Duodenal mucosa (tissue), 2 donors: Measurements from ENCODE around the gene CDIP1.
A peak's percentile ranks its signal among the peaks of the same experiment; 100 is the strongest.

Experiments
- H3K27ac ChIP-seq: one replicate; pipeline ENCODE4 v1.7.0; 2013; ENCODE audit warnings: low read depth, low read length
- H3K27me3 ChIP-seq, 2 donors: one replicate each; pipeline ENCODE4 v1.7.0; 2013; ENCODE audit warnings: low read length in 2 of 2, control low read depth in 1 of 2; ENCODE audit not compliant: insufficient read depth in 2 of 2, control insufficient read depth in 1 of 2
- H3K36me3 ChIP-seq, 2 donors: one replicate each; pipeline ENCODE4 v1.7.0; 2013; ENCODE audit warnings: low read length in 2 of 2, control low read depth in 1 of 2; ENCODE audit not compliant: insufficient read depth in 2 of 2, control insufficient read depth in 1 of 2
- H3K4me1 ChIP-seq, 2 donors: one replicate each; pipeline ENCODE4 v1.7.0; 2013; ENCODE audit warnings: low read length in 2 of 2, control low read depth in 1 of 2; ENCODE audit not compliant: insufficient read depth in 2 of 2, control insufficient read depth in 1 of 2
- H3K4me3 ChIP-seq, 2 donors: one replicate each; pipeline ENCODE4 v1.7.0; 2013; ENCODE audit warnings: low read length in 2 of 2, low read depth in 1 of 2
- H3K9ac ChIP-seq, 2 donors: one replicate each; pipeline ENCODE4 v1.7.0; 2013; ENCODE audit warnings: low read length in 2 of 2, low read depth in 1 of 2
- H3K9me3 ChIP-seq, 2 donors: one replicate each; pipeline ENCODE4 v1.7.0; 2013; ENCODE audit warnings: low read length in 2 of 2, control low read depth in 1 of 2; ENCODE audit not compliant: control insufficient read depth in 1 of 2

The CDIP1 gene

DNA sequence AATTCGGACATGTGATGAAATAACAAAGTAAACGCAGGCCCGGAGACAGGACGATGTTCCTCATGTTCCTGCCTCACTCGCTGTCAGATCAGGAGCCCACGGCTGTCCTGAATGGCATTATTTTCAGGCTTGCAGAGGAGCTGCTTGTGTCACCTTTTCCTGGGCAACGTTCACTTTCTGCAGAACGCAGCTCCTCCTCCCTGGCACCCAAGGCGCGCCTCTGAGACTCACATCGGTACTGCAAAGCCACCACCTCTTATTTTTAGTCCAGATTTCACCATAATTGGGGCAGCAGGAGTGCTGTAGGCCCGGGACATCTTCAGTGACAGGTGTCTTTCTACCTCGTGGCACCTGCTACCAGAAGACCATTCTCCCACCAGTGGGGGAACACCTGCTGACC, 9.6 kb upstream of the CDIP1 start:
- Histone ChIP-seq H3K27me3 (no peaks in the 10 kb centered on the region), H3K4me3 (peak overlapping the region in 1 of 2 donors; percentile 16), H3K27ac (no peak overlapping the region), H3K4me1 (peaks cover 7 to 10% of the 10 kb centered on the region in 2 donors), H3K9me3 (no peaks in the 10 kb centered on the region), H3K9ac (peak overlapping the region in 1 of 2 donors; percentile 25), H3K36me3 (no peaks in the 10 kb centered on the region)

DNA sequence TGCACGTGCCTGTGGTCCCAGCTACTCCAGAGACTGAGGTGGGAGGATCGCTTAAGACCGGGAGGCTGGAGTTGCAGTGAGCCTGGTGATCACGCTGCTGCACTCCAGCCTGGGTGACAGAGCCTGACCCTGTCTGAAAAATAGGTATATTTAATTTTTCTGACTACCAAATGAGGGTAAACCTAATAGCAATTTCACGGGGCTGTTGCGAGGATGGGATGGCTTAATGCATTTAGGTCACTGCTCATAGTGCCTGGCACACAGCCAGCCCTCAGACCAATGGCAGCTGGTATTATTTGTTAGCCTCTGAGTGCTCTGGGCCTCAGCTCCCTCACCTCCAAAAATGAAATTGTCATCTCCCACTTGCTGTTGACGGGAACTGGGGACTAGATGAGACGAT, 5.9 kb upstream of the CDIP1 start:
- H3K9ac ChIP-seq = no peak overlapping the region
- no peaks in the 10 kb centered on the region for H3K36me3 ChIP-seq
- H3K27ac ChIP-seq = no peak overlapping the region
- H3K4me3 ChIP-seq = no peak overlapping the region
- peaks cover 7 to 8% of the 10 kb centered on the region in 2 donors for H3K9me3 ChIP-seq
- peaks cover 7 to 10% of the 10 kb centered on the region in 2 donors for H3K4me1 ChIP-seq
- no peaks in the 10 kb centered on the region for H3K27me3 ChIP-seq

DNA sequence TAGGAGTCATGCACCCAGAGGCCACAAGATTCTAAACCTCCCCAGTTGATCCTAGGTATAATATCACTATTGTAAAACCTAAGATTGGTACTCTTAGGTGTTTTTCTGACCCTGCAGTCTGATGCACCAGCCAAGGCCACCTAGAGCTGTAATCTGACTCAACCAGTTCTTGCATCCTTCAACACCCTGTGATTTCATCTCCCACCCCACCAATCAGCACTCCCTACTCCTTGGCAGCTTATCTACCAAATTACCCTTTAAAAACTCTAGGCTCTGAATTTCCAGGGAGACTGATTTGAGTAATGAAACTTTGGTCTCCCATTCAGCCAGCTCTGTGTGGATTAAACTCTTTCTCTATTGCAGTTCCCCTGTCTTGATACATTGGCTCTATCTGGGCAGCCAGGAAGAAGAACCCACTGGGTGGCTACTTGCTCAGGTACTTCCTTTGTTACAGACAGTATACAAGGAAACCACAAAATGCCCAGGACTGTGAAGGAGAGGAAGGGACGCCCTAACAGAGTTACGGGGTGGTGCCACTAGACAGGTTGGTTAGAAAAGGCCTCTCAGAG, 1.2 kb upstream of the CDIP1 start:
- Histone ChIP-seq H3K4me3 (no peak overlapping the region), H3K9ac (no peak overlapping the region), H3K4me1 (peaks cover 11 to 14% of the 10 kb centered on the region in 2 donors), H3K27me3 (no peaks in the 10 kb centered on the region), H3K36me3 (peaks cover 0 to 3% of the 10 kb centered on the region in 2 donors), H3K27ac (no peak overlapping the region), H3K9me3 (peaks cover 12 to 15% of the 10 kb centered on the region in 2 donors)

DNA sequence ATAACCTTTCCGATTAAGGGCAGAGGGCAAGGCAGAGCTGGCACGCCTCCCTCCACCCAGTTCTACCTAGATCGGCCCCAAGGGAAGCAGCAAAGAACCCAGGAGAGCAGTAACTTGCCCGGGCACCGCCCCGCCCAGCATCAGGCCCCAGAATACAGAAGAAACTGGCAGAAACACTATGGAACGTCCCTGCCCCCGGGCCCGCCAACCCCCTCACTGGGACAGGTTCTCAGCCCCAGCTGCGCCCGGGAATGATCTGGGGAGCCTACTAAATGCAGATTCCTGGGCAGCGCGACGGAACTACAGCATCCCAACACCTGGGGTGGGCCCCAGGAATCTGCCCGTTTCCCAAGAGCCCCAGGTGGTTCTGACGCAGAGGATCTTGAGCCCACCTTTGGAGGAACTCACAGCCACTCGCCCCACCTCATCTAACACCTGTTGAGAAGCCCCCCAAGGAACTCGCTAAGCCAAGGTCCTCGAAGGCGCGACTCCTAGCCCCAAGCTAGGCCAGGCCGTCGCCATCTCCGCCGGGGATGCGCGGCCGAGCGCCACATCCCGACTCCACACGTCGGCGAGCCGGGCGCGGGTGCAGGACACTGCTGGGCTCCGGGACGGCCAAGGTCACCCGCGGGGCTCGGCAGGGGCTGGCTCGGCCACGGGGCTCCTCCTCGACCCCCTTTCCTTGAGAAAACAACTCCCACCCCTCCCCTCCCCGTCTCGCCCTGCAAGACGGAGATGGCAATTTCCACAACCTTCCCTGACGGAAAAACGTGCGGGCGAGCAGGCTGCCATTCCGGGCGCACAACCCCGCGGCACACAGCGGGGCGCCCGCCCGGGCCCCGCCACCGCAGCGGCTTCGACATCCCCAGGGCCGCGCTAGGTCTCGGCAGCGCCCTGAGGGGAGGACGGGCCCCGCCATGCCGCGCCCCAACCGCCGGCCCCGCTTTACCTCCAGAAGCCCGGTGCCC, 913 bp downstream of the CDIP1 start:
- Histone ChIP-seq H3K36me3 (peaks cover 0 to 3% of the 10 kb centered on the region in 2 donors), H3K4me3 (peak overlapping the region; percentile 72 to 82), H3K27ac (peak overlapping the region; percentile 30), H3K9me3 (peaks cover 12 to 15% of the 10 kb centered on the region in 2 donors), H3K4me1 (peaks cover 11 to 14% of the 10 kb centered on the region in 2 donors), H3K9ac (peak overlapping the region; percentile 60 to 75), H3K27me3 (no peaks in the 10 kb centered on the region)

DNA sequence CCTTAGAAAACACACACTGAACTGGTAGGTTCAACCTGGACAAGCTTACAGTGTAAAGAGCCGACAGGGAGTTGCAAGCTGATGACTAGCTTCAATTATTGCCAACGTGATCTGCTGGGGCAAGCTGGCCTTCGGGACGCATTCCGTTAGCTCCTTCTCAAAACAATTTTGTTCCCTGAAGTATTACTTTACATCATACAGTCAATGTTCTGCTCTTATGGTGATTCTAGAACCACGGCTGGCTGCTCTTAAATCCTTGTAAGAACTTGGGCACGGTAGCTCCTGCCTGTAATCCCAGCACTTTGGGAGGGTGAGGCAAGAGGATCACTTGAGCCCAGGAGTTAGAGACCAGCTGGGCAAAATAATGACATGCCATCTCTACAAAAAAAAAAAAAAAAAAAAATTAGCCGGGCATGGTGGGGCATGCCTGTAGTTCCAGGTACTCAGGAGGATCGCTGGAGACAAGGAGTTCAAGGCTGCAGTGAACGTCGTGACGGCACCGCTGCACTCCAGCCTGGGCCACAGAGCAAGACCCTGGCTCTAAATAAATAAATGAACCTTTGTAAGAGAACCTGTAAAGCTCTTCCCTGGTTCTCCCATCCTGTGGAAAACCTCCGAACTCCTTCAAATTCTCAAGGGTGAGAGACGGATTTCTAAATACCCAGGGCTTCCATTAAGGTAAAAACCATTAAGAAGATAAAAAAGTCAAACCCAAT, 2.0 kb downstream of the CDIP1 start:
- no peaks in the 10 kb centered on the region for H3K27me3 ChIP-seq
- peaks cover 12 to 15% of the 10 kb centered on the region in 2 donors for H3K9me3 ChIP-seq
- peaks cover 4 to 13% of the 10 kb centered on the region in 2 donors for H3K36me3 ChIP-seq
- H3K9ac ChIP-seq = no peak overlapping the region
- peaks cover 11 to 14% of the 10 kb centered on the region in 2 donors for H3K4me1 ChIP-seq
- H3K4me3 ChIP-seq = peak overlapping the region in 1 of 2 donors; percentile 72
- no peak overlapping the region for H3K27ac ChIP-seq

DNA sequence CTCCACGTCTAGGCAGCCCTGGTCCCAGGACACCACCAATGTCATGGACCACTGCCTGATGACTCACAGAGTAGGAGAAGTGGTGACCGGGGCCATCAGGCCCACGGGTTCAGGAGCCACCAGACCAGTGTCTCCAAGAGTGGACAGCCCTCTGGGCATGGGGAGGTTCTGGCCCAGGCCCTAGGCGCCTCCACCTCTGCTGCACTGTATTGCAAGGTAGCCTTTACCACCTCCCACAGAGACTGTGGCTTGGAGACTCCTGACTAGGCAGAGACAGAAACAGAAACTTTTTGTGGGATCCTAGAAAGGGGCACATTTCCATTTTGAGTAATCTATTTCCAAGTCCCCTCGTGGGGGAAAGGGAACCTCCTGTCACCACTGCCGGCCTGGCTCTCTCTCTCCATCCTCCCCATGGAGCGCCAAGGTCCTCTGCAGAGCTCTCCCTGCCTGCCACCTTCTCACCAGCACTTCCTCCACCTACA, 2.9 kb downstream of the CDIP1 start:
- Histone ChIP-seq H3K4me3 (no peak overlapping the region), H3K9ac (no peak overlapping the region), H3K27ac (no peak overlapping the region), H3K9me3 (peaks cover 12 to 15% of the 10 kb centered on the region in 2 donors), H3K4me1 (peaks cover 11 to 14% of the 10 kb centered on the region in 2 donors), H3K36me3 (peaks cover 4 to 16% of the 10 kb centered on the region in 2 donors), H3K27me3 (no peaks in the 10 kb centered on the region)

DNA sequence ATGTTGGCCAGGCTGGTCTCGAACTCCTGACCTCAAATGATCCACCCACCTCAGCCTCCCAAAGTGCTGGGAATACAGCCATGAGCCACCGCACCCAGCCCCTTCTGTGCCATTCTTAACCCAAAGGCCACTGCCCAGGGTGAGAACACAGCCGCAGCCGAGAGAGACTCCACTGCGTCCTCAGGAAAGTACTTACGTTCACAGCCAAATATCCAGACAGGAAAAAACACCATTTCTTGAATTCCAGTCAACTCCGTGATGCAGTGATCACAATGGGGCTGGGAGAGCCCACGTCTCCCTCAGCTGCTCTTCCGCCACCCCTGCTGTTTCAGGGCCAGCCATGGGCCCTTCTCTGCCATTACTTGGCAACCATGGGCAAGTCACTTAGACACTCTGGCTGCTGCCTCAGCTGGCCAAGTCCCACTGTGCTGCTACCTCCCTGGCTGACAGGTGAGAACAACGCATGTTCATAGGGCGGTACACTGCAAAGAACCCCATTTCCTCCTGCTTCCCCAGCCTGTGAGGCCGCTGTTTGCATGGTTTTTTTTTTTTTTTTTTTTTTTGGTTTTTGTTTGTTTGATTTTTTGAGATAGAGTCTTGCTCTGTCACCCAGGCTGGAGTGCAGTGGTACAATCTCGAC, 4.3 kb downstream of the CDIP1 start:
- Histone ChIP-seq H3K27ac (peak overlapping the region; percentile 48), H3K36me3 (peaks cover 4 to 16% of the 10 kb centered on the region in 2 donors), H3K4me3 (no peak overlapping the region), H3K4me1 (peaks cover 11 to 21% of the 10 kb centered on the region in 2 donors), H3K9me3 (peaks cover 3 to 6% of the 10 kb centered on the region in 2 donors), H3K9ac (no peak overlapping the region), H3K27me3 (no peaks in the 10 kb centered on the region)

DNA sequence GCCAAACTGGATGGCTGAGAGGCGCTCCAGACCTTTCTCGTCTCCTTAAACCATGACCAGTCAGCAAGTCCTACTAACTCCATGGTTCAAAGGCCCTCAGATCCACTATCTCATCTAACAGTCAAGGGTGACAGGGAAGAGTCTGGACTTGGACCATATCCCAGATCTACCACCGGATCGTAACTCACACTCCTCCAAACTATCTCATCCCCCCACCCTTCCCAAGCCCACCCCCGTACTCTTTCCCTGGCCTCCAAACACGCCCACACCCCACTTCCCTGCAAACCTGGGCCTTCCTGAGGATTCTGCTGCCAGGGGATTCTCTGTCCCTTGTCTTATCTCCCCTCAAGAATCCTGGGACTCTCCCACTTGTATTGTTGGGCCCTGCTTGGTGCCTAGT, 5.1 kb downstream of the CDIP1 start:
- H3K4me1 ChIP-seq = peaks cover 11 to 21% of the 10 kb centered on the region in 2 donors
- no peak overlapping the region for H3K9ac ChIP-seq

DNA sequence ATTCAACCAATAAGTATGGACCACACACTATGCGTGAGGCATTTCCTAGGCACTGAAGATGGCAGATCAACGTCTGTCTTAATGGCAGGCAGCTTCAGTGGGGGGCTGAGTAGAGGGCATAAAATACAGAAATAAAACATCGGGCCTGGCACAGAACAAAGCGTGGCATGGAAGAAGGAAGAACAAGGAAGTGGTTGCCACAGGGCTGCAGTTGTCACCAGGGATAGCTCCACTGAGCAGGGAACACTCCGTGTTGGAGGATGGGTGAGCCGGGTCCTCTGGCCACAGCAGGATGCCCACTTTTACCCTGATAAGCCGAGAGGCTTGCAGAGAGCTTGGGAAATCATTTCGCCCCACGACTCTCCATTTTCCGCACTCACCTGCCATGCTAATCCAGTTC, 6.3 kb downstream of the CDIP1 start:
- no peaks in the 10 kb centered on the region for H3K27me3 ChIP-seq
- no peak overlapping the region for H3K27ac ChIP-seq
- H3K36me3 ChIP-seq = peaks cover 4 to 16% of the 10 kb centered on the region in 2 donors
- no peaks in the 10 kb centered on the region for H3K9me3 ChIP-seq
- H3K4me3 ChIP-seq = no peak overlapping the region
- H3K9ac ChIP-seq = no peak overlapping the region
- peaks cover 4 to 22% of the 10 kb centered on the region in 2 donors for H3K4me1 ChIP-seq

More for the DNA sequence above, 5.1 kb downstream of the CDIP1 start:
- Histone ChIP-seq H3K27me3 (no peaks in the 10 kb centered on the region), H3K9me3 (no peaks in the 10 kb centered on the region), H3K36me3 (peaks cover 4 to 16% of the 10 kb centered on the region in 2 donors), H3K27ac (peak overlapping the region; percentile 0), H3K4me3 (no peak overlapping the region)
